GM23338 (cell line): ENCODE measurements around the gene TNK2. TPM values are rescaled to one million over a fixed set of nuclear protein-coding genes. Genes with fewer than 3 reads are reported as not detected.

Experiments
- ATAC-seq: fragments of 200-7000 bp; cut with Tn5 transposase; 3 replicates; pipeline ENCODE4 v1.9.1; 2020
- DNase-seq: peaks from one replicate; pipeline ENCODE4 v3.0.0-alpha.2; 2015; ENCODE audit warnings: low spot score
- H2AFZ ChIP-seq: fragments of 200-600 bp; sonication (generic); 2 replicates; pipeline ENCODE4 v1.8.0; 2016; ENCODE audit warnings: antibody characterized with exemption, mild to moderate bottlenecking, moderate library complexity
- H3F3A ChIP-seq: fragments of 200-600 bp; sonication (generic); replicated peaks from 2 replicates; pipeline ENCODE4 v1.8.0; 2017; ENCODE audit warnings: antibody characterized with exemption, mixed run types, low read depth
- H3K27ac ChIP-seq: fragments of 200-600 bp; sonication (generic); 2 replicates; pipeline ENCODE4 v1.6.1; 2016; ENCODE audit warnings: low read depth
- H3K27me3 ChIP-seq: fragments of 200-600 bp; sonication (generic); 2 replicates; pipeline ENCODE4 v1.8.0; 2016; ENCODE audit warnings: mild to moderate bottlenecking, mixed run types, moderate library complexity; ENCODE audit not compliant: insufficient read depth
- H3K36me3 ChIP-seq: fragments of 200-600 bp; sonication (generic); 2 replicates; pipeline ENCODE4 v1.8.0; 2016; ENCODE audit warnings: mild to moderate bottlenecking; ENCODE audit not compliant: insufficient read depth
- H3K4me1 ChIP-seq: fragments of 200-600 bp; sonication (generic); 2 replicates; pipeline ENCODE4 v1.8.0; 2016; ENCODE audit warnings: mild to moderate bottlenecking, moderate library complexity; ENCODE audit not compliant: insufficient read depth
- H3K4me2 ChIP-seq: fragments of 200-600 bp; sonication (generic); 2 replicates; pipeline ENCODE4 v1.7.1; 2017; ENCODE audit warnings: mixed run types
- H3K4me3 ChIP-seq: fragments of 200-600 bp; sonication (generic); 2 replicates; pipeline ENCODE4 v1.6.1; 2016; ENCODE audit warnings: mixed run types
- H3K79me2 ChIP-seq: fragments of 200-600 bp; sonication (generic); replicated peaks from 2 replicates; pipeline ENCODE4 v1.8.0; 2017; ENCODE audit warnings: mild to moderate bottlenecking; ENCODE audit not compliant: insufficient read depth
- H3K9me2 ChIP-seq: fragments of 200-600 bp; sonication (generic); 2 replicates; pipeline ENCODE4 v1.8.0; 2017; ENCODE audit not compliant: insufficient read depth
- H4K20me1 ChIP-seq: fragments of 200-600 bp; sonication (generic); replicated peaks from 2 replicates; pipeline ENCODE4 v1.8.0; 2017; ENCODE audit warnings: mild to moderate bottlenecking; ENCODE audit not compliant: insufficient read depth
- H3K27ac Mint-ChIP-seq: 2 replicates; pipeline ENCODE4 v1.8.0; 2020; ENCODE audit warnings: inconsistent platforms, mild to moderate bottlenecking, moderate library complexity, mixed read lengths
- H3K27me3 Mint-ChIP-seq: 3 replicates; pipeline ENCODE4 v1.8.0; 2022; ENCODE audit warnings: low read depth, mild to moderate bottlenecking, moderate library complexity, mixed read lengths, inconsistent platforms; ENCODE audit not compliant: insufficient read depth, poor library complexity
- H3K36me3 Mint-ChIP-seq: 3 replicates; pipeline ENCODE4 v1.8.0; 2021; ENCODE audit warnings: low read depth, mild to moderate bottlenecking, inconsistent platforms, moderate library complexity, mixed read lengths
- H3K4me1 Mint-ChIP-seq: 3 replicates; pipeline ENCODE4 v1.8.0; 2020; ENCODE audit warnings: mild to moderate bottlenecking, inconsistent platforms, mixed read lengths
- H3K4me3 Mint-ChIP-seq: 3 replicates; pipeline ENCODE4 v1.8.0; 2021; ENCODE audit warnings: moderate library complexity, mild to moderate bottlenecking, inconsistent platforms, mixed read lengths
- H3K9me3 Mint-ChIP-seq: 3 replicates; pipeline ENCODE4 v1.8.0; 2020; ENCODE audit warnings: moderate library complexity, mild to moderate bottlenecking, inconsistent platforms, mixed read lengths
- CREB1 ChIP-seq: fragments of 250-450 bp; sonication (Bioruptor Pico); IDR thresholded peaks from 2 replicates; pipeline ENCODE4 v1.5.0; 2020; ENCODE audit warnings: low read depth, mild to moderate bottlenecking, moderate library complexity
- EZH2 ChIP-seq: fragments of 200-600 bp; sonication (generic); IDR thresholded peaks from one replicate; pipeline ENCODE4 v1.8.0; 2017; ENCODE audit warnings: antibody characterized with exemption, mild to moderate bottlenecking, low read depth; ENCODE audit not compliant: unreplicated experiment
- EZH2phosphoT487 ChIP-seq: fragments of 200-600 bp; sonication (generic); IDR thresholded peaks from one replicate; pipeline ENCODE4 v1.8.1; 2018; ENCODE audit warnings: antibody characterized with exemption; ENCODE audit not compliant: unreplicated experiment
- JUNB ChIP-seq: IDR thresholded peaks from one replicate; pipeline ENCODE4 v1.6.1; 2016; ENCODE audit warnings: antibody characterized with exemption; ENCODE audit not compliant: unreplicated experiment
- NANOG ChIP-seq: IDR thresholded peaks from 2 replicates; pipeline ENCODE4 v1.6.1; 2016; ENCODE audit warnings: antibody characterized with exemption, borderline replicate concordance
- POLR2AphosphoS5 ChIP-seq: IDR thresholded peaks from 2 replicates; pipeline ENCODE4 v1.6.1; 2016; ENCODE audit warnings: antibody characterized with exemption, low read depth
- STAT1 ChIP-seq: IDR thresholded peaks from one replicate; pipeline ENCODE4 v1.6.1; 2016; ENCODE audit warnings: antibody characterized with exemption; ENCODE audit not compliant: unreplicated experiment
- ZNF114 ChIP-seq: fragments of 250-450 bp; sonication (Bioruptor Pico); IDR thresholded peaks from 2 replicates; pipeline ENCODE4 v1.5.0; 2020; ENCODE audit warnings: mild to moderate bottlenecking, moderate library complexity
- ZNF331 ChIP-seq: fragments of 250-450 bp; sonication (Bioruptor Pico); IDR thresholded peaks from 2 replicates; pipeline ENCODE4 v1.5.0; 2020; ENCODE audit warnings: low read depth, mild to moderate bottlenecking, moderate library complexity
- polyA plus RNA-seq: library from polyadenylated mRNA; unstranded; fragments of >200 nt; fragmentation: Nextera tagmentation; extraction: Ambion mirVana; gene quantifications from 2 replicates; pipeline ENCODE4 v1.2.1, GENCODE V29; 2016
- total RNA-seq: library from RNA; depleted of rRNA; stranded (reverse); fragments of >200 nt; shearing (Covaris generic); gene quantifications from 2 replicates; pipeline ENCODE4 v1.2.3, GENCODE V29; 2014
- TF ChIP-seq, protein P1 (sequence below), 2 experiments: fragments of 200-600 bp in 1 of 2; sonication (generic) in 1 of 2; conservative IDR thresholded peaks; 2 replicates each; pipeline versions ENCODE4 v1.5.1 to v1.6.1; 2016 to 2017; ENCODE audit warnings: antibody characterized with exemption in 2 of 2, low read depth in 2 of 2, mild to moderate bottlenecking in 2 of 2, moderate library complexity in 1 of 2
- TF ChIP-seq, protein P2 (sequence below): IDR thresholded peaks from one replicate; pipeline ENCODE4 v1.6.1; 2018; ENCODE audit warnings: antibody characterized with exemption; ENCODE audit not compliant: unreplicated experiment
- TF ChIP-seq, protein P3 (sequence below): IDR thresholded peaks from 2 replicates; pipeline ENCODE4 v1.6.1; 2016; ENCODE audit warnings: antibody characterized with exemption

TNK2 gene
- total and polyA plus RNA-seq, 2 experiments from 2014 or later: 10.0 to 22.5 TPM

DNA sequence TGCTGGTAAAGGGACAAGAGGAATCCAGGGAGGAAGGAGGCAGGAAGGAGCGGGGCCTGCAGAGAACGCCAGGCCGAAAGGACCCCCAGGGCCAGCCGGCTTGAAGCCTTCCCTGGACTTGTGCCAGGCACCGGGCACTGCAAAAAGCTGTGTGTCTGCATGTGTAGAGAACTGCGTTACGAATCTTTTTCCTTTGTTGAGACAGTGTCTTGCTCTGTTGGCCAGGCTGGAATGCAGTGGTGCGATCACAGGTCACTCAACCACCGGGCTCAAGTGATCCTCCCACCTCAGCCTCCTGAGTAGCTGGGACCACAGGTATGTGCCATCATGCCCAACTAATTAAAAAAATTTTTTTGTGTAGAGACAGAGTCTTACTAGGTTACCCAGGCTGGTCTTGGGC, 79.6 kb downstream of the TNK2 start (continued):
- no peak for TF ChIP-seq STAT1
- no peak for TF ChIP-seq EZH2

DNA sequence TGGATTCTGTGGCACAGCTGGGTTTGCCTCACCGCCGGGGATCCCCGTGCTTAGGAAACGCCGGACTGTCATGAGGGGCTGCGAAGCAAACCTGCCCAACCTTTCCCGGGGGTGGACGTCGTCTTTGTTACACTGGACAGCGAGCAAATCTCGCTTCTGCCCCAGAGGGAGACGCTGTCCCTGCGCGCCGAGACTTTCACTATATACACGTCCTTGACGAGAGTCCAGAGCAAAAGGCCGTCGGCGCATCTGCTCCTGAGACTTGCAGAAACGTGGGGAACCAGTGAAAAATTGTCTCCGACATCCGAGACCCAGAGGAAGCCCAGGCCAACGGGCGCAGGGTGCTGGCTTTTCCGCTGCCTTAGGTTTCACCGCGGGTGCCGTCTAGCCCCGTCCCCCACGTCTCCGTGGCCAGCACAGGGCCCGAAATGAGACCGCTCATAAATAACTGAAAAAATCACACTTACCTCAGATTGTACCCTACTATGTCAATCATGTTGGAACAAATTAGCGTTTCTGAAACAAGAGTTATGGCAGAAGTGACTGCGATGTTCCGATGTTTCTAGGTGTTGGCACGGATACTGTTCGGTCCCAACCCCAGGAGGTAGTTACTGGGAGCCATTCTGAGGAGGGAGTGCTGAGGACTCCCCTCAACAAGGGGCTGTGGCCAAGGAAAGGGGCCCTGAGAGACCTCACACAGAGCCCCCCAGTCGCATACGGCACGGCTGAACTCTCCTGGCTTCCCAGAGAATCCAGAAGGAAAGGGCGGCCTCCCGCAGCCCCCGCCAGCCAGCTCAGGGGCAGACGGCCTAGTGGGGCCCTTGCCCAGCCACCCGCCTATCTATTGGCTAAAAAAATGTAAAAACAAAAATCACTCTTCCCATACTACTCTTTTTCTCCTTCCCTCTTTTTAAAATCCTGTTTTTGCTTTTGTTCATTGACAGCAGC, 82.2 kb downstream of the TNK2 start:
- Mint-ChIP-seq H3K27ac (no peak overlapping the region), H3K36me3 (no peaks in the 10 kb centered on the region), H3K9me3 (no peaks in the 10 kb centered on the region), H3K4me3 (no peak overlapping the region), H3K4me1 (peaks cover 8% of the 10 kb centered on the region), H3K27me3 (peaks cover 13% of the 10 kb centered on the region)
- H3K27ac ChIP-seq: no peak overlapping the region
- DNase-seq: no peak
- no peaks in the 10 kb centered on the region for H3K27me3 ChIP-seq
- H3F3A ChIP-seq: no peaks in the 10 kb centered on the region
- H3K4me3 ChIP-seq: no peak overlapping the region
- H3K36me3 ChIP-seq: no peaks in the 10 kb centered on the region
- no peak overlapping the region for H3K4me2 ChIP-seq
- H3K9me2 ChIP-seq: no peaks in the 10 kb centered on the region
- H3K79me2 ChIP-seq: no peaks in the 10 kb centered on the region
- H2AFZ ChIP-seq: peak overlapping the region; percentile 72; the same call in 1 of the 2 replicates
- ATAC-seq: no peak
- H3K4me1 ChIP-seq: no peaks in the 10 kb centered on the region
- H4K20me1 ChIP-seq: no peaks in the 10 kb centered on the region
- TF ChIP-seq, protein P1, sequence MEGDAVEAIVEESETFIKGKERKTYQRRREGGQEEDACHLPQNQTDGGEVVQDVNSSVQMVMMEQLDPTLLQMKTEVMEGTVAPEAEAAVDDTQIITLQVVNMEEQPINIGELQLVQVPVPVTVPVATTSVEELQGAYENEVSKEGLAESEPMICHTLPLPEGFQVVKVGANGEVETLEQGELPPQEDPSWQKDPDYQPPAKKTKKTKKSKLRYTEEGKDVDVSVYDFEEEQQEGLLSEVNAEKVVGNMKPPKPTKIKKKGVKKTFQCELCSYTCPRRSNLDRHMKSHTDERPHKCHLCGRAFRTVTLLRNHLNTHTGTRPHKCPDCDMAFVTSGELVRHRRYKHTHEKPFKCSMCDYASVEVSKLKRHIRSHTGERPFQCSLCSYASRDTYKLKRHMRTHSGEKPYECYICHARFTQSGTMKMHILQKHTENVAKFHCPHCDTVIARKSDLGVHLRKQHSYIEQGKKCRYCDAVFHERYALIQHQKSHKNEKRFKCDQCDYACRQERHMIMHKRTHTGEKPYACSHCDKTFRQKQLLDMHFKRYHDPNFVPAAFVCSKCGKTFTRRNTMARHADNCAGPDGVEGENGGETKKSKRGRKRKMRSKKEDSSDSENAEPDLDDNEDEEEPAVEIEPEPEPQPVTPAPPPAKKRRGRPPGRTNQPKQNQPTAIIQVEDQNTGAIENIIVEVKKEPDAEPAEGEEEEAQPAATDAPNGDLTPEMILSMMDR (conservative IDR thresholded peaks at IDR 0.05; ENCODE audit: low read depth in 2 of 2): no peak
- TF ChIP-seq ZNF114 (CRISPR knock-in tag): no peak
- TF ChIP-seq, protein P2, sequence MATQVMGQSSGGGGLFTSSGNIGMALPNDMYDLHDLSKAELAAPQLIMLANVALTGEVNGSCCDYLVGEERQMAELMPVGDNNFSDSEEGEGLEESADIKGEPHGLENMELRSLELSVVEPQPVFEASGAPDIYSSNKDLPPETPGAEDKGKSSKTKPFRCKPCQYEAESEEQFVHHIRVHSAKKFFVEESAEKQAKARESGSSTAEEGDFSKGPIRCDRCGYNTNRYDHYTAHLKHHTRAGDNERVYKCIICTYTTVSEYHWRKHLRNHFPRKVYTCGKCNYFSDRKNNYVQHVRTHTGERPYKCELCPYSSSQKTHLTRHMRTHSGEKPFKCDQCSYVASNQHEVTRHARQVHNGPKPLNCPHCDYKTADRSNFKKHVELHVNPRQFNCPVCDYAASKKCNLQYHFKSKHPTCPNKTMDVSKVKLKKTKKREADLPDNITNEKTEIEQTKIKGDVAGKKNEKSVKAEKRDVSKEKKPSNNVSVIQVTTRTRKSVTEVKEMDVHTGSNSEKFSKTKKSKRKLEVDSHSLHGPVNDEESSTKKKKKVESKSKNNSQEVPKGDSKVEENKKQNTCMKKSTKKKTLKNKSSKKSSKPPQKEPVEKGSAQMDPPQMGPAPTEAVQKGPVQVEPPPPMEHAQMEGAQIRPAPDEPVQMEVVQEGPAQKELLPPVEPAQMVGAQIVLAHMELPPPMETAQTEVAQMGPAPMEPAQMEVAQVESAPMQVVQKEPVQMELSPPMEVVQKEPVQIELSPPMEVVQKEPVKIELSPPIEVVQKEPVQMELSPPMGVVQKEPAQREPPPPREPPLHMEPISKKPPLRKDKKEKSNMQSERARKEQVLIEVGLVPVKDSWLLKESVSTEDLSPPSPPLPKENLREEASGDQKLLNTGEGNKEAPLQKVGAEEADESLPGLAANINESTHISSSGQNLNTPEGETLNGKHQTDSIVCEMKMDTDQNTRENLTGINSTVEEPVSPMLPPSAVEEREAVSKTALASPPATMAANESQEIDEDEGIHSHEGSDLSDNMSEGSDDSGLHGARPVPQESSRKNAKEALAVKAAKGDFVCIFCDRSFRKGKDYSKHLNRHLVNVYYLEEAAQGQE: no peak
- no peak for TF ChIP-seq EZH2
- TF ChIP-seq ZNF331 (CRISPR knock-in tag): no peak
- no peak for TF ChIP-seq POLR2AphosphoS5
- no peak for TF ChIP-seq CREB1 (CRISPR knock-in tag)
- no peak for TF ChIP-seq EZH2phosphoT487
- no peak for TF ChIP-seq NANOG
- TF ChIP-seq JUNB: no peak
- TF ChIP-seq, protein P3, sequence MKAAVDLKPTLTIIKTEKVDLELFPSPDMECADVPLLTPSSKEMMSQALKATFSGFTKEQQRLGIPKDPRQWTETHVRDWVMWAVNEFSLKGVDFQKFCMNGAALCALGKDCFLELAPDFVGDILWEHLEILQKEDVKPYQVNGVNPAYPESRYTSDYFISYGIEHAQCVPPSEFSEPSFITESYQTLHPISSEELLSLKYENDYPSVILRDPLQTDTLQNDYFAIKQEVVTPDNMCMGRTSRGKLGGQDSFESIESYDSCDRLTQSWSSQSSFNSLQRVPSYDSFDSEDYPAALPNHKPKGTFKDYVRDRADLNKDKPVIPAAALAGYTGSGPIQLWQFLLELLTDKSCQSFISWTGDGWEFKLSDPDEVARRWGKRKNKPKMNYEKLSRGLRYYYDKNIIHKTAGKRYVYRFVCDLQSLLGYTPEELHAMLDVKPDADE: no peak
